Measurements from ENCODE around the gene CD163L1.

DNA sequence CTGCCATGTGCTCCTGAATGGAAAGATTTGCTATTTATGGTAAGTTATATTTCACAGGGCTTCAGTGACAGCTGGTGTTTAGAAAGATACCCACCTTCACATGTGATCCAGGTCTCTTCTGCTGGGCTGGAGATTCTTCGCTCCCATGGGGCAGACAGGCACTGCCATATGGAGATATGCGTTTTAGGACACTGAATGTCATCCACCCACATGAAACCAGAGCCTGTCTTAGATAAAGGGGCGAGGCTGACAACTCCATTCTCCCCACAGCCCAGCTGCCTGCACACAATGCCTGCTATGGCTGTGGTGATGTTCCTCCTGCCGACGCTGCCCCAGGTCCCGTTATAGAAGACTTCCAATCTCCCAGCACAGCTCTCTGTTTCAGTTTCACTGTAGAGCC lies 70.7 kb downstream of the CD163L1 start:
- no peak for TF ChIP-seq CTCF (IDR thresholded peaks at IDR 0.05)
- no peak for TF ChIP-seq POLR2AphosphoS5 (IDR thresholded peaks at IDR 0.05; ENCODE audit: insufficient read depth in 1 of 2, low read depth in 1 of 2)
- TF ChIP-seq POLR2A (IDR thresholded peaks at IDR 0.05), result no peak

Measured in vagina (tissue), 2 donors.